Measurements from ENCODE around the gene TBL1XR1. TPM values are rescaled to one million over a fixed set of nuclear protein-coding genes. Genes with fewer than 3 reads are reported as not detected.

Gene TBL1XR1
- total and polyA plus RNA-seq, 4 donors, result 24.1 to 203 (median 77.4) TPM

DNA sequence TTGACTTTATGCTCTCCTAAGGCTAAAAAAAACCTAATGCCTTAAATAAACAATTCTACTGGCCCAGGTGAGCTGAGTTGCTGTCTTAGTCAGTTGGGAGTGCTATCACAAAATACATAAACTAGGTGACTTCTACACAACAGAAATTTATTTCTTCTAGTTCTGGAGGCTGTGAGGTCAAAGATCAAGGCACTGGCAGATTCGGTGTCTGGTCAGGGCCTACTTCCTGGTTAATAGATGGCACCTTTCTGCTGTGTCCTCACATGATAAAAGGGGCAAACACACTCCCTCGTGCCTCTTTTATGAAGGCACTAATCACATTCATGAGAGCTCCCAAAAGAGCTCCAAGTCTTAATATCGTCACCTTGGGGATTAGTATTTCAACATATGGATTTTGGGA, 11.5 kb upstream of the TBL1XR1 start:
- WGBS, 2 donors, result 89 to 90% methylated on average over 3 of the region's 3 CpGs
- DNase-seq (no peak), ATAC-seq (ENCODE audit: insufficient read depth, low FRiP score) (no peak)
- TF ChIP-seq, protein P1, sequence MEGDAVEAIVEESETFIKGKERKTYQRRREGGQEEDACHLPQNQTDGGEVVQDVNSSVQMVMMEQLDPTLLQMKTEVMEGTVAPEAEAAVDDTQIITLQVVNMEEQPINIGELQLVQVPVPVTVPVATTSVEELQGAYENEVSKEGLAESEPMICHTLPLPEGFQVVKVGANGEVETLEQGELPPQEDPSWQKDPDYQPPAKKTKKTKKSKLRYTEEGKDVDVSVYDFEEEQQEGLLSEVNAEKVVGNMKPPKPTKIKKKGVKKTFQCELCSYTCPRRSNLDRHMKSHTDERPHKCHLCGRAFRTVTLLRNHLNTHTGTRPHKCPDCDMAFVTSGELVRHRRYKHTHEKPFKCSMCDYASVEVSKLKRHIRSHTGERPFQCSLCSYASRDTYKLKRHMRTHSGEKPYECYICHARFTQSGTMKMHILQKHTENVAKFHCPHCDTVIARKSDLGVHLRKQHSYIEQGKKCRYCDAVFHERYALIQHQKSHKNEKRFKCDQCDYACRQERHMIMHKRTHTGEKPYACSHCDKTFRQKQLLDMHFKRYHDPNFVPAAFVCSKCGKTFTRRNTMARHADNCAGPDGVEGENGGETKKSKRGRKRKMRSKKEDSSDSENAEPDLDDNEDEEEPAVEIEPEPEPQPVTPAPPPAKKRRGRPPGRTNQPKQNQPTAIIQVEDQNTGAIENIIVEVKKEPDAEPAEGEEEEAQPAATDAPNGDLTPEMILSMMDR (IDR thresholded peaks at IDR 0.05; ENCODE audit: control extremely low read depth, extremely low read depth), result no peak
- no peak overlapping the region for H3K27ac ChIP-seq (ENCODE audit: low read depth in 1 of 2, low read length in 1 of 2)
- no peak overlapping the region for H3K9ac ChIP-seq (ENCODE audit: insufficient read depth in 1 of 2, low read length in 2 of 2)
- no peak overlapping the region for H3K4me3 ChIP-seq
- H3K36me3 ChIP-seq (ENCODE audit: control insufficient read depth in 4 of 4, insufficient read depth in 4 of 4, low read length in 4 of 4), result no peaks in the 10 kb centered on the region
- no peaks in the 10 kb centered on the region for H3K9me3 ChIP-seq (ENCODE audit: control insufficient read depth in 4 of 4, insufficient read depth in 3 of 4, low read length in 3 of 4)
- H3K4me1 ChIP-seq (ENCODE audit: control insufficient read depth in 5 of 5, insufficient read depth in 5 of 5, low read length in 5 of 5), result peaks cover 0 to 6% (median 0%) of the 10 kb centered on the region in 5 donors
- H3K27me3 ChIP-seq (ENCODE audit: control insufficient read depth in 3 of 3, insufficient read depth in 3 of 3, low read length in 2 of 3), result no peaks in the 10 kb centered on the region

- ATAC-seq (ENCODE audit: insufficient read depth, low FRiP score), result no peak
- no peak overlapping the region for H3K4me3 ChIP-seq
- TF ChIP-seq, protein P1 (IDR thresholded peaks at IDR 0.05; ENCODE audit: control extremely low read depth, extremely low read depth), result no peak
- no peak overlapping the region for H3K27ac ChIP-seq (ENCODE audit: low read depth in 1 of 2, low read length in 1 of 2)
- no peaks in the 10 kb centered on the region for H3K9me3 ChIP-seq (ENCODE audit: control insufficient read depth in 4 of 4, insufficient read depth in 3 of 4, low read length in 3 of 4)
- no peaks in the 10 kb centered on the region for H3K36me3 ChIP-seq (ENCODE audit: control insufficient read depth in 4 of 4, insufficient read depth in 4 of 4, low read length in 4 of 4)
- WGBS, 2 donors, result 94 to 95% methylated on average over 6 of the region's 6 CpGs
- DNase-seq, result no peak
- H3K27me3 ChIP-seq (ENCODE audit: control insufficient read depth in 3 of 3, insufficient read depth in 3 of 3, low read length in 2 of 3), result no peaks in the 10 kb centered on the region
- peaks cover 0 to 6% (median 0%) of the 10 kb centered on the region in 5 donors for H3K4me1 ChIP-seq (ENCODE audit: control insufficient read depth in 5 of 5, insufficient read depth in 5 of 5, low read length in 5 of 5)
- no peak overlapping the region for H3K9ac ChIP-seq (ENCODE audit: insufficient read depth in 1 of 2, low read length in 2 of 2)
These were observed 10.9 kb upstream of the TBL1XR1 start for GRCh38 chr3:177208223-177208622.

GRCh38 chr3:177206936-177207335, 9.7 kb upstream of the TBL1XR1 start:
- Histone ChIP-seq H3K4me3 (no peak overlapping the region), H3K27ac (ENCODE audit: low read depth in 1 of 2, low read length in 1 of 2) (no peak overlapping the region), H3K27me3 (ENCODE audit: control insufficient read depth in 3 of 3, insufficient read depth in 3 of 3, low read length in 2 of 3) (no peaks in the 10 kb centered on the region), H3K9ac (ENCODE audit: insufficient read depth in 1 of 2, low read length in 2 of 2) (no peak overlapping the region), H3K9me3 (ENCODE audit: control insufficient read depth in 4 of 4, insufficient read depth in 3 of 4, low read length in 3 of 4) (no peaks in the 10 kb centered on the region), H3K4me1 (ENCODE audit: control insufficient read depth in 5 of 5, insufficient read depth in 5 of 5, low read length in 5 of 5) (peaks cover 0 to 1% (median 0%) of the 10 kb centered on the region in 5 donors), H3K36me3 (ENCODE audit: control insufficient read depth in 4 of 4, insufficient read depth in 4 of 4, low read length in 4 of 4) (no peaks in the 10 kb centered on the region)
- DNase-seq (peak in 2 of 3 donors; percentile 67 to 78), ATAC-seq (ENCODE audit: insufficient read depth, low FRiP score) (no peak)
- 76 to 98% methylated on average over 4 of the region's 4 CpGs for WGBS, 2 donors
- TF ChIP-seq, protein P1 (IDR thresholded peaks at IDR 0.05; ENCODE audit: control extremely low read depth, extremely low read depth), result no peak
